ENCODE data around the gene KCNH8. TPM values are rescaled to one million over a fixed set of nuclear protein-coding genes. Genes with fewer than 3 reads are reported as not detected.

KCNH8 gene
- total and polyA plus RNA-seq, 10 of the 15 experiments (the other 5 are each of a cell fraction or from before 2014, with no cell fraction given), result under 0.01 to 0.18 (median 0.07) TPM; not detected in 2

DNA sequence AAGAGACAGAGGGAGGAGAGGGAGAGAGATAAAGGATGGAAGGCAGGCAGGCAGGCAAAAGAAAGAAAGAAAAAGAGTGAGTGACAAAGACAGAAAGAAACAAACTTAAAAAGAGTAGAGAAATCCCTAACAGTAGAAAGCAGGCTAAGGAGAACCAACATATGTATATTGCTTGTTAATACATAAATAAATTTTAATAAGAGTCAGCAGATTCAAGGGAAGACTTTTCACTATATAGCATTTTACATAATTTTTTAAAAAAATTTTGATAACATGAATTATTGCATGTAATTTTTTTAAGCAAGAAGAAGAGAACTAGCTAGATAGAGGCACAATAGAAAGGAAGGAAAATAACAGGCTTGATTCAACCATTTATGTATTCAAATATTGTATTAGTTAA lies 291.6 kb downstream of the KCNH8 start (continued):
- TF ChIP-seq, protein P1, sequence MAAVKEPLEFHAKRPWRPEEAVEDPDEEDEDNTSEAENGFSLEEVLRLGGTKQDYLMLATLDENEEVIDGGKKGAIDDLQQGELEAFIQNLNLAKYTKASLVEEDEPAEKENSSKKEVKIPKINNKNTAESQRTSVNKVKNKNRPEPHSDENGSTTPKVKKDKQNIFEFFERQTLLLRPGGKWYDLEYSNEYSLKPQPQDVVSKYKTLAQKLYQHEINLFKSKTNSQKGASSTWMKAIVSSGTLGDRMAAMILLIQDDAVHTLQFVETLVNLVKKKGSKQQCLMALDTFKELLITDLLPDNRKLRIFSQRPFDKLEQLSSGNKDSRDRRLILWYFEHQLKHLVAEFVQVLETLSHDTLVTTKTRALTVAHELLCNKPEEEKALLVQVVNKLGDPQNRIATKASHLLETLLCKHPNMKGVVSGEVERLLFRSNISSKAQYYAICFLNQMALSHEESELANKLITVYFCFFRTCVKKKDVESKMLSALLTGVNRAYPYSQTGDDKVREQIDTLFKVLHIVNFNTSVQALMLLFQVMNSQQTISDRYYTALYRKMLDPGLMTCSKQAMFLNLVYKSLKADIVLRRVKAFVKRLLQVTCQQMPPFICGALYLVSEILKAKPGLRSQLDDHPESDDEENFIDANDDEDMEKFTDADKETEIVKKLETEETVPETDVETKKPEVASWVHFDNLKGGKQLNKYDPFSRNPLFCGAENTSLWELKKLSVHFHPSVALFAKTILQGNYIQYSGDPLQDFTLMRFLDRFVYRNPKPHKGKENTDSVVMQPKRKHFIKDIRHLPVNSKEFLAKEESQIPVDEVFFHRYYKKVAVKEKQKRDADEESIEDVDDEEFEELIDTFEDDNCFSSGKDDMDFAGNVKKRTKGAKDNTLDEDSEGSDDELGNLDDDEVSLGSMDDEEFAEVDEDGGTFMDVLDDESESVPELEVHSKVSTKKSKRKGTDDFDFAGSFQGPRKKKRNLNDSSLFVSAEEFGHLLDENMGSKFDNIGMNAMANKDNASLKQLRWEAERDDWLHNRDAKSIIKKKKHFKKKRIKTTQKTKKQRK (IDR thresholded peaks at IDR 0.05; ENCODE audit: low read depth, low read length), result no peak
- no peak for TF ChIP-seq ASH2L (IDR thresholded peaks at IDR 0.05; ENCODE audit: borderline replicate concordance, low read depth)

DNA sequence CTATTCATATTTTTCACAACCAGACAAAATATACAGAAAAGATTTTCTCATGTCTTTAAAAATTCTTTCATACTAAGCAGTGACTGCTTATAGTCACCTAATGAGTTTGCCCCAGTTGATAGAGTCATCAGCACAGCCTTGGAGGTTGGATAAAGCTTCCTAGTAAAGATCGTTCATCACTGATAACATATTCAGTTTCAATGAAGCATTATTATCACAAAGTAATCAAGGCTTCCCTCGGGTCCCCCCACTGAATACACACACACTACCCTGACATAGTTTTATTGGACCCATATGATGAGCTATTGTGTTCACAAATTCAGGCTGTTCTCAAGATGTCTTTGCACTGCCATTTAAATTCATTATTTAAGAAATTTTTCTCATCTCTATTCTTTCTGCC lies 297.8 kb downstream of the KCNH8 start:
- no peak overlapping the region for H3K9ac ChIP-seq (ENCODE audit: control insufficient read depth, insufficient read depth, low read length)
- DNase-seq (ENCODE audit: low read depth, low spot score) (no peak), ATAC-seq (no peak), FAIRE-seq (no peak)
- no peaks in the 10 kb centered on the region for H4K20me1 ChIP-seq (ENCODE audit: control insufficient read depth, insufficient read depth)
- in situ Hi-C loops (cut with MboI) (no loop called here), intact Hi-C loops (cut with micrococcal nuclease; ENCODE audit: unreplicated experiment) (no loop called here)
- no peaks in the 10 kb centered on the region for H3K79me2 ChIP-seq (ENCODE audit: control insufficient read depth, insufficient read depth, low read length)
- ChIA-PET POLR2A (no interaction called here), CTCF (no interaction called here), RAD21 (ENCODE audit: unreplicated experiment) (no interaction called here), SMC1A (ENCODE audit: uncharacterized antibody, unreplicated experiment) (interaction anchor here (1.3 kb wide), 1 partner anchor 9 kb away, joined by 3 read pairs; no protein-coding TSS in a partner anchor)
- H2AFZ ChIP-seq (ENCODE audit: control insufficient read depth, low read depth, low read length), result peak overlapping the region; percentile 80
- TF ChIP-seq E2F4 (IDR thresholded peaks at IDR 0.05; ENCODE audit: low read depth, low read length) (no peak), SMARCA5 (IDR thresholded peaks at IDR 0.05) (no peak), PAX5 (IDR thresholded peaks at IDR 0.05; ENCODE audit: borderline replicate concordance, low read depth, low read length) (no peak), LARP7 (IDR thresholded peaks at IDR 0.05) (no peak), BCL11A (IDR thresholded peaks at IDR 0.05; ENCODE audit: low read depth, low read length) (no peak), MTA2 (IDR thresholded peaks at IDR 0.05; ENCODE audit: low read depth) (no peak)
- no TSS peak for BruUV-seq (replicated peaks)
- no peaks in the 10 kb centered on the region for H3K27me3 ChIP-seq (replicated peaks in 1 of 2; ENCODE audit: control insufficient read depth in 2 of 2, insufficient read depth in 2 of 2, low read length in 1 of 2)
- H3K9me3 ChIP-seq (replicated peaks; ENCODE audit: control insufficient read depth, insufficient read depth, low read length), result no peaks in the 10 kb centered on the region; the same call in 1 of the 3 replicates
- H3K36me3 ChIP-seq (ENCODE audit: control insufficient read depth in 2 of 2, insufficient read depth in 2 of 2, low read length in 1 of 2), result no peaks in the 10 kb centered on the region
- no peaks in the 10 kb centered on the region for H3K4me1 ChIP-seq (ENCODE audit: control insufficient read depth, insufficient read depth, low read length)
- no peak overlapping the region for H3K27ac ChIP-seq (ENCODE audit: control insufficient read depth, insufficient read depth)
- no peak overlapping the region for H3K4me3 ChIP-seq
- WGBS (ENCODE audit: insufficient coverage, insufficient replicate concordance, low lambda C conversion rate, missing lambda C conversion rate), result 42% methylated on average over 2 of the region's 2 CpGs
- no peak overlapping the region for H3K4me2 ChIP-seq (ENCODE audit: control insufficient read depth, insufficient read depth)
